HepG2 (cell line): ENCODE results near the gene NPIPB6. TPM values are rescaled to one million over a fixed set of nuclear protein-coding genes. Genes with fewer than 3 reads are reported as not detected.

Experiments
- ATAC-seq: fragments of 200-7000 bp; cut with Tn5 transposase; 3 replicates; pipeline ENCODE4 v1.9.1; 2020; ENCODE audit warnings: mild to moderate bottlenecking, moderate library complexity
- BruUV-seq: library from RNA; stranded (reverse); fragments of 400-500 nt; replicated peaks from 2 replicates; lab custom pipeline; 2021; lab: Mats Ljungman, UMichigan
- CTCF ChIA-PET: fragments of 300-600 bp; formaldehyde crosslinking; extraction: SDS; loops from one replicate; lab custom pipeline; 2021; ENCODE audit warnings: low total read pairs, inconsistent platforms, low intra/inter-chr PET ratio; lab: Yijun Ruan, JAX
- POLR2A ChIA-PET: fragments of 350-600 bp; sonication (Branson Sonifier 250); formaldehyde crosslinking; loops from one replicate; lab custom pipeline; 2020; ENCODE audit warnings: antibody characterized with exemption, inconsistent platforms; lab: Yijun Ruan, JAX
- DNase-seq: peaks from one replicate; pipeline ENCODE4 v3.0.0-alpha.2; 2015; ENCODE audit warnings: low spot score
- FAIRE-seq: peaks from 3 replicates; lab custom pipeline; 2011; peaks lifted over from hg19 to GRCh38; lab: Jason Lieb, UNC
- H2AFZ ChIP-seq: one replicate; pipeline ENCODE4 v1.6.1; 2011; ENCODE audit warnings: low read length, inconsistent platforms
- H3K27ac ChIP-seq: fragments of 300-600 bp; 3 replicates; pipeline ENCODE4 v1.8.0; 2011; ENCODE audit warnings: mixed run types, mild to moderate bottlenecking, mixed read lengths, low read length, inconsistent platforms; ENCODE audit not compliant: insufficient read depth; ENCODE audit errors: extremely low read length
- H3K27me3 ChIP-seq, 2 experiments: fragments of 200-600 bp in 1 of 2; 2 replicates in 1 of 2; 3 replicates in 1 of 2; pipeline versions ENCODE4 v1.6.0 to v1.8.0; 2011; ENCODE audit warnings: low read length in 2 of 2, mild to moderate bottlenecking in 2 of 2, moderate library complexity in 2 of 2, inconsistent platforms in 1 of 2; ENCODE audit not compliant: insufficient read depth in 2 of 2, control insufficient read depth in 1 of 2
- H3K36me3 ChIP-seq, 2 experiments: fragments of 200-600 bp in 1 of 2; replicated peaks in 1 of 2; 2 replicates in 1 of 2; 3 replicates in 1 of 2; pipeline versions ENCODE4 v1.5.1 to v1.8.0; 2011; ENCODE audit warnings: low read length in 2 of 2, inconsistent platforms in 1 of 2; ENCODE audit not compliant: insufficient read depth in 2 of 2, control insufficient read depth in 1 of 2
- H3K4me1 ChIP-seq: 2 replicates; pipeline ENCODE4 v1.5.1; 2012; ENCODE audit warnings: low read length, inconsistent platforms; ENCODE audit not compliant: insufficient read depth
- H3K4me2 ChIP-seq: 2 replicates; pipeline ENCODE4 v1.6.0; 2011; ENCODE audit warnings: low read depth, low read length, inconsistent platforms
- H3K4me3 ChIP-seq, 3 experiments: fragments of 200-600 bp in 1 of 3; sonication (generic), shearing (Covaris generic) in 1 of 3; replicated peaks in 1 of 3; 2 replicates each; pipeline ENCODE4 v1.5.1; 2011 to 2016; ENCODE audit warnings: low read length in 3 of 3, inconsistent platforms in 2 of 3, low read depth in 2 of 3, mild to moderate bottlenecking in 2 of 3, control low read depth in 1 of 3, mixed read lengths in 1 of 3; ENCODE audit not compliant: insufficient read depth in 1 of 3
- H3K79me2 ChIP-seq: one replicate; pipeline ENCODE4 v1.6.1; 2011; ENCODE audit warnings: low read length, inconsistent platforms; ENCODE audit not compliant: insufficient read depth
- H3K9ac ChIP-seq: 2 replicates; pipeline ENCODE4 v1.6.0; 2011; ENCODE audit warnings: mild to moderate bottlenecking, low read depth, low read length, inconsistent platforms; ENCODE audit not compliant: insufficient read depth
- H3K9me3 ChIP-seq: 2 replicates; pipeline ENCODE4 v1.5.1; 2012; ENCODE audit warnings: mild to moderate bottlenecking, low read length
- H4K20me1 ChIP-seq: 2 replicates; pipeline ENCODE4 v1.6.0; 2011; ENCODE audit warnings: inconsistent platforms, mild to moderate bottlenecking, low read length, moderate library complexity; ENCODE audit not compliant: insufficient read depth
- ZNF12 ChIP-seq: sonication (generic); formaldehyde crosslinking; IDR thresholded peaks from 2 replicates; pipeline ENCODE4 v1.5.0; 2020; ENCODE audit warnings: missing genetic modification reagents
- ZNF205 ChIP-seq: IDR thresholded peaks from 2 replicates; pipeline ENCODE4 v1.6.1; 2018; ENCODE audit warnings: missing biosample characterization, missing genetic modification reagents
- ZNF44 ChIP-seq: sonication (generic); formaldehyde crosslinking; IDR thresholded peaks from 2 replicates; pipeline ENCODE4 v1.5.1; 2020; ENCODE audit warnings: mild to moderate bottlenecking, missing genetic modification reagents
- ZSCAN29 ChIP-seq: sonication (generic); formaldehyde crosslinking; conservative IDR thresholded peaks from 2 replicates; pipeline ENCODE4 v1.4.0; 2020; ENCODE audit warnings: mild to moderate bottlenecking, missing genetic modification reagents
- WGBS: methylation state at CpG from one replicate; pipeline ENCODE4 v1.1.6; 2017; ENCODE audit warnings: low lambda C conversion rate; 5-methylcytosine and 5-hydroxymethylcytosine counted together
- in situ Hi-C: cut with HindIII; loops from 2 replicates; pipeline ENCODE4 v1.10.0; 2017; ENCODE audit warnings: low pct_unique_long_range_greater_than_20kb; ENCODE audit not compliant: extremely low pct_ligation_motif_present
- intact Hi-C: fragments of 100-400 bp; cut with micrococcal nuclease; formaldehyde crosslinking; loops from one replicate; pipeline ENCODE4 v1.10.0; 2022; ENCODE audit not compliant: unreplicated experiment
- polyA plus RNA-seq, 8 experiments: library from polyadenylated mRNA; depleted of rRNA in 3 of 8; stranded (reverse) in 7 of 8; unstranded in 1 of 8; fragments of >200 nt; fragmentation: Illumina TruSeq in 4 of 8; extraction: Trizol in 4 of 8; gene quantifications; 2 replicates each; pipeline versions ENCODE4 v1.2.1 to v1.2.3, GENCODE V29; 2011 to 2016; ENCODE audit warnings: low read depth in 4 of 8, missing spikeins in 1 of 8, mixed read lengths in 1 of 8; ENCODE audit not compliant: insufficient read depth in 1 of 8
- total RNA-seq, 5 experiments: library from RNA; depleted of rRNA; stranded (reverse); fragments of >200 nt; fragmentation: Illumina TruSeq; extraction: Trizol; gene quantifications; 2 replicates each; pipeline ENCODE4 v1.2.3, GENCODE V29; 2016; ENCODE audit warnings: low read depth in 1 of 5
- TF ChIP-seq, protein P1 (sequence below): fragments of 450-650 bp; IDR thresholded peaks from 2 replicates; pipeline ENCODE4 v1.6.1; 2016
- TF ChIP-seq, protein P2 (sequence below): sonication (generic); formaldehyde crosslinking; IDR thresholded peaks from 2 replicates; pipeline ENCODE4 v1.9.0; 2021; ENCODE audit warnings: mild to moderate bottlenecking, missing genetic modification reagents

The NPIPB6 gene
- total and polyA plus RNA-seq, 2 of the 13 experiments (the other 11 are each of a cell fraction or from before 2014, with no cell fraction given), result 0.25 TPM; not detected in 1

DNA sequence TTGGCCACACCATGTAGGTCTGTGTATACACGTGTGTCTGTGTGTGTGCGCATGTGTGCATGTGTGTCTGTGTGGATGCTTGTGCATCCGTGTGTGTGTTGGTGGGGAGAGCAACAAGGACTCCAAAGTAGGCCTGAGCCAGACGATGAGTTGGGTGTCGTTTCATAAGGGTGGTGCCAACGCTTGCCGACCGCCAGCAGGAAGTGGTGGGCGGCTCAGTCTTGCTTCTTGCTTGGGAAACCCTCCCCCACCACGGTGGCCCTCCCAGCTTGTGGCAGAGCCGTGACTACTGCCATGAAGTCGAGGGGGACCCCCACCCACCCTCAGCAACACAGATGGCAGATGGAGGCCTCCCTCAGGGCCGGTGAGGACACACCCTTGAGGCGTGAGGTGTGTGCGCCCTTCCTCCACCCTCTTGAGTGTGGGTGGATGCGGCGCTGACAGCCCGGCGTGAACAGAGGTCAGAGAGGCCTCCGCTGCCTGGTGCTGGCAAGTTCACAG is 53.4 kb downstream of the NPIPB6 start:
- ChIA-PET POLR2A (no interaction called here), CTCF (no interaction called here)
- no peak overlapping the region for H3K4me3 ChIP-seq
- H3K9me3 ChIP-seq, result no peaks in the 10 kb centered on the region
- peaks cover 6% of the 10 kb centered on the region; the same call in 1 of the 2 replicates for H3K4me1 ChIP-seq
- FAIRE-seq (no peak), DNase-seq (no peak), ATAC-seq (no peak)
- no peak overlapping the region for H3K4me2 ChIP-seq
- no TSS peak for BruUV-seq
- in situ Hi-C loops, result loop anchor here (5.0 to 10.0 kb wide), 2 partner anchors 33 to 55 kb away; no protein-coding TSS in a partner anchor
- H3K27me3 ChIP-seq, result peaks cover 3 to 46% of the 10 kb centered on the region in 2 experiments; a peak in 3 of 5 replicates
- H2AFZ ChIP-seq, result no peak overlapping the region
- no peak overlapping the region for H3K27ac ChIP-seq
- 19% methylated on average over 9 of the region's 20 CpGs for WGBS
- no peak for TF ChIP-seq ZNF205
- TF ChIP-seq ZSCAN29 (CRISPR knock-in tag), result no peak
- TF ChIP-seq, protein P1, sequence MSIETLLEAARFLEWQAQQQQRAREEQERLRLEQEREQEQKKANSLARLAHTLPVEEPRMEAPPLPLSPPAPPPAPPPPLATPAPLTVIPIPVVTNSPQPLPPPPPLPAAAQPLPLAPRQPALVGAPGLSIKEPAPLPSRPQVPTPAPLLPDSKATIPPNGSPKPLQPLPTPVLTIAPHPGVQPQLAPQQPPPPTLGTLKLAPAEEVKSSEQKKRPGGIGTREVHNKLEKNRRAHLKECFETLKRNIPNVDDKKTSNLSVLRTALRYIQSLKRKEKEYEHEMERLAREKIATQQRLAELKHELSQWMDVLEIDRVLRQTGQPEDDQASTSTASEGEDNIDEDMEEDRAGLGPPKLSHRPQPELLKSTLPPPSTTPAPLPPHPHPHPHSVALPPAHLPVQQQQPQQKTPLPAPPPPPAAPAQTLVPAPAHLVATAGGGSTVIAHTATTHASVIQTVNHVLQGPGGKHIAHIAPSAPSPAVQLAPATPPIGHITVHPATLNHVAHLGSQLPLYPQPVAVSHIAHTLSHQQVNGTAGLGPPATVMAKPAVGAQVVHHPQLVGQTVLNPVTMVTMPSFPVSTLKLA, result peak; percentile 92
- no peak overlapping the region for H3K9ac ChIP-seq
- H3K36me3 ChIP-seq, result no peaks in the 10 kb centered on the region
- no peaks in the 10 kb centered on the region for H3K79me2 ChIP-seq
- 0 out of 2 replicates have a peak, but pooled peaks cover 2% of the 10 kb centered on the region for H4K20me1 ChIP-seq
- intact Hi-C loops, result no loop called here

DNA sequence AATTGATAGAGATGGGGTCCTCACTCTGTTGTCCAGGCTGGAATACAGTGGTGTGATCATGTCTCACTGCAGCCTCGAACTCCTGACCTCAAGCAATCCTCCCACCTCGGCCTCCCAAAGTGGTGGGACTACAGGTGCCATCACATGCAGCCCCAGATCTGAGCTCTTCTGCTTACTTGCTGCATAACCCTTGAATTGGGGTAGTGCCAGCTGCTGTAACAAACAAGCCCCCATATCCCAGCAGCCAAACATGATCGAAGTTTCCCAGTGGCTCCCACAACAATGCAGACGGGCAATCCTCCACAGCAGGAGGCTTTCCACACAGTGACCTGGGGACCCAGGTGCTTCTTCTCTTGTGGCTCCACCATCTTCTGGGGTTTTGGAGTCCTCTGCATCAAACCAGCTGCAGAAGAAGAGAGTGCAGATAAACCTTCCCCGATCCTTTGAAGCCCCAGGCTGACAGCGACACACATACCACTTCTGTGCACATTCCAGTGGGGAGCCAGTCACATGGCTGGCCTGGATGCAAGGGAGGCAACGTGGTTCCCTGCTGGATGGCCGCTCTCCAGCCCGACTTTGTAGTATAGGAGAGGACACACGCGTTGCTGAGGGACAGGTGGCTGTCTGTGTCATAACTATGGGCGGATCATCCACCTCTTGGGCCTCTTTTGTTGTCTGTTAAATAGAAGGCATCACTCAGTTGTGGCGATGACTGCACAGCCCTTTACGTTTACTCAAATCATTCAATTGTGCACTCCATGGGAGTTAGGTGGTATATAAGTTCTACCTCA is 54.3 kb downstream of the NPIPB6 start:
- no peak; the same call in 2 of the 3 replicates for ATAC-seq
- 37% methylated on average over 9 of the region's 14 CpGs for WGBS
- BruUV-seq, result no TSS peak
- peaks cover 2% of the 10 kb centered on the region; the same call in 1 of the 2 replicates for H4K20me1 ChIP-seq
- peaks cover 6% of the 10 kb centered on the region; the same call in 1 of the 2 replicates for H3K4me1 ChIP-seq
- no peak overlapping the region for H3K4me2 ChIP-seq
- DNase-seq, result no peak
- POLR2A ChIA-PET, result no interaction called here
- no peaks in the 10 kb centered on the region for H3K36me3 ChIP-seq
- no peak for FAIRE-seq
- intact Hi-C loops, result no loop called here
- H3K9me3 ChIP-seq, result no peaks in the 10 kb centered on the region
- H3K27ac ChIP-seq, result no peak overlapping the region
- TF ChIP-seq ZNF12 (CRISPR knock-in tag), result peak; percentile 93
- no peak for TF ChIP-seq ZNF44
- TF ChIP-seq, protein P2, sequence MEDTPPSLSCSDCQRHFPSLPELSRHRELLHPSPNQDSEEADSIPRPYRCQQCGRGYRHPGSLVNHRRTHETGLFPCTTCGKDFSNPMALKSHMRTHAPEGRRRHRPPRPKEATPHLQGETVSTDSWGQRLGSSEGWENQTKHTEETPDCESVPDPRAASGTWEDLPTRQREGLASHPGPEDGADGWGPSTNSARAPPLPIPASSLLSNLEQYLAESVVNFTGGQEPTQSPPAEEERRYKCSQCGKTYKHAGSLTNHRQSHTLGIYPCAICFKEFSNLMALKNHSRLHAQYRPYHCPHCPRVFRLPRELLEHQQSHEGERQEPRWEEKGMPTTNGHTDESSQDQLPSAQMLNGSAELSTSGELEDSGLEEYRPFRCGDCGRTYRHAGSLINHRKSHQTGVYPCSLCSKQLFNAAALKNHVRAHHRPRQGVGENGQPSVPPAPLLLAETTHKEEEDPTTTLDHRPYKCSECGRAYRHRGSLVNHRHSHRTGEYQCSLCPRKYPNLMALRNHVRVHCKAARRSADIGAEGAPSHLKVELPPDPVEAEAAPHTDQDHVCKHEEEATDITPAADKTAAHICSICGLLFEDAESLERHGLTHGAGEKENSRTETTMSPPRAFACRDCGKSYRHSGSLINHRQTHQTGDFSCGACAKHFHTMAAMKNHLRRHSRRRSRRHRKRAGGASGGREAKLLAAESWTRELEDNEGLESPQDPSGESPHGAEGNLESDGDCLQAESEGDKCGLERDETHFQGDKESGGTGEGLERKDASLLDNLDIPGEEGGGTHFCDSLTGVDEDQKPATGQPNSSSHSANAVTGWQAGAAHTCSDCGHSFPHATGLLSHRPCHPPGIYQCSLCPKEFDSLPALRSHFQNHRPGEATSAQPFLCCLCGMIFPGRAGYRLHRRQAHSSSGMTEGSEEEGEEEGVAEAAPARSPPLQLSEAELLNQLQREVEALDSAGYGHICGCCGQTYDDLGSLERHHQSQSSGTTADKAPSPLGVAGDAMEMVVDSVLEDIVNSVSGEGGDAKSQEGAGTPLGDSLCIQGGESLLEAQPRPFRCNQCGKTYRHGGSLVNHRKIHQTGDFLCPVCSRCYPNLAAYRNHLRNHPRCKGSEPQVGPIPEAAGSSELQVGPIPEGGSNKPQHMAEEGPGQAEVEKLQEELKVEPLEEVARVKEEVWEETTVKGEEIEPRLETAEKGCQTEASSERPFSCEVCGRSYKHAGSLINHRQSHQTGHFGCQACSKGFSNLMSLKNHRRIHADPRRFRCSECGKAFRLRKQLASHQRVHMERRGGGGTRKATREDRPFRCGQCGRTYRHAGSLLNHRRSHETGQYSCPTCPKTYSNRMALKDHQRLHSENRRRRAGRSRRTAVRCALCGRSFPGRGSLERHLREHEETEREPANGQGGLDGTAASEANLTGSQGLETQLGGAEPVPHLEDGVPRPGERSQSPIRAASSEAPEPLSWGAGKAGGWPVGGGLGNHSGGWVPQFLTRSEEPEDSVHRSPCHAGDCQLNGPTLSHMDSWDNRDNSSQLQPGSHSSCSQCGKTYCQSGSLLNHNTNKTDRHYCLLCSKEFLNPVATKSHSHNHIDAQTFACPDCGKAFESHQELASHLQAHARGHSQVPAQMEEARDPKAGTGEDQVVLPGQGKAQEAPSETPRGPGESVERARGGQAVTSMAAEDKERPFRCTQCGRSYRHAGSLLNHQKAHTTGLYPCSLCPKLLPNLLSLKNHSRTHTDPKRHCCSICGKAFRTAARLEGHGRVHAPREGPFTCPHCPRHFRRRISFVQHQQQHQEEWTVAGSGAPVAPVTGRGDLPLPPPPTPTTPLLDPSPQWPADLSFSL (CRISPR knock-in tag), result no peak
- CTCF ChIA-PET, result no interaction called here
- H2AFZ ChIP-seq, result no peak overlapping the region
- no peak overlapping the region for H3K4me3 ChIP-seq
- peaks cover 3 to 46% of the 10 kb centered on the region in 2 experiments; a peak in 3 of 5 replicates for H3K27me3 ChIP-seq
- H3K9ac ChIP-seq, result no peak overlapping the region
- in situ Hi-C loops, result no loop called here
- H3K79me2 ChIP-seq, result no peaks in the 10 kb centered on the region
